ENCODE results near the gene MET. TPM values are rescaled to one million over a fixed set of nuclear protein-coding genes. Genes with fewer than 3 reads are reported as not detected.

Gene MET
- total RNA-seq, 4 donors from 2014 or later: 15.9 to 36.8 (median 28.7) TPM

DNA sequence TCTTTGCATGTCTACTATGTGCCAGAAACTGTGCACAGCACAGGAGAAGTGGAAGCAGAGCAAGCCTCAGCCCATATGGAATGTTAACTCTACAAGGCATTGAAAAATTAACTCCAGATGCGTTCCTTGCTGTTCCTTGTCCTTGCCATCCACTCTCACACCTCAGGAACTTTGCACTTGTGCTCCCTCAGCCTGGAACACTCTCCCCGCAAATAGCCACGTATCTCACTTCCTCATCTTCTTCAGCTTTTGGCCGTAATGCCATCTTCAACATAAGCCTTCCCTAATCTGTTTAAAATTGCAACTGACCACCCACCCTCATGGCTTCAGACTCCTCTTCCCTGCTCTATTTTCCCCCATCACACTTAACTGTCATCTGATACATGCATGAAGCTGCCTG, 107.2 kb downstream of the MET start:
- TF ChIP-seq, protein P1, sequence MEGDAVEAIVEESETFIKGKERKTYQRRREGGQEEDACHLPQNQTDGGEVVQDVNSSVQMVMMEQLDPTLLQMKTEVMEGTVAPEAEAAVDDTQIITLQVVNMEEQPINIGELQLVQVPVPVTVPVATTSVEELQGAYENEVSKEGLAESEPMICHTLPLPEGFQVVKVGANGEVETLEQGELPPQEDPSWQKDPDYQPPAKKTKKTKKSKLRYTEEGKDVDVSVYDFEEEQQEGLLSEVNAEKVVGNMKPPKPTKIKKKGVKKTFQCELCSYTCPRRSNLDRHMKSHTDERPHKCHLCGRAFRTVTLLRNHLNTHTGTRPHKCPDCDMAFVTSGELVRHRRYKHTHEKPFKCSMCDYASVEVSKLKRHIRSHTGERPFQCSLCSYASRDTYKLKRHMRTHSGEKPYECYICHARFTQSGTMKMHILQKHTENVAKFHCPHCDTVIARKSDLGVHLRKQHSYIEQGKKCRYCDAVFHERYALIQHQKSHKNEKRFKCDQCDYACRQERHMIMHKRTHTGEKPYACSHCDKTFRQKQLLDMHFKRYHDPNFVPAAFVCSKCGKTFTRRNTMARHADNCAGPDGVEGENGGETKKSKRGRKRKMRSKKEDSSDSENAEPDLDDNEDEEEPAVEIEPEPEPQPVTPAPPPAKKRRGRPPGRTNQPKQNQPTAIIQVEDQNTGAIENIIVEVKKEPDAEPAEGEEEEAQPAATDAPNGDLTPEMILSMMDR (IDR thresholded peaks at IDR 0.05 in 4 of 5, conservative IDR thresholded peaks at IDR 0.05 in 1 of 5): no peak
- peaks cover 0 to 24% of the 10 kb centered on the region in 2 donors for H3K36me3 ChIP-seq
- intact Hi-C loops (cut with DNase I; ENCODE audit: low total_unique reads): no loop called here
- peaks cover 49 to 56% of the 10 kb centered on the region in 2 donors for H3K4me1 ChIP-seq
- H3K9me3 ChIP-seq: no peaks in the 10 kb centered on the region
- H3K4me3 ChIP-seq: no peak overlapping the region
- in situ Hi-C loops (cut with MboI; ENCODE audit: low sequenced_read_pairs in 4 of 4): no loop called here
- ATAC-seq (no peak), DNase-seq (no peak)
- no peaks in the 10 kb centered on the region for H3K27me3 ChIP-seq
- peak overlapping the region in 2 of 4 donors; percentile 41 to 48 for H3K27ac ChIP-seq

DNA sequence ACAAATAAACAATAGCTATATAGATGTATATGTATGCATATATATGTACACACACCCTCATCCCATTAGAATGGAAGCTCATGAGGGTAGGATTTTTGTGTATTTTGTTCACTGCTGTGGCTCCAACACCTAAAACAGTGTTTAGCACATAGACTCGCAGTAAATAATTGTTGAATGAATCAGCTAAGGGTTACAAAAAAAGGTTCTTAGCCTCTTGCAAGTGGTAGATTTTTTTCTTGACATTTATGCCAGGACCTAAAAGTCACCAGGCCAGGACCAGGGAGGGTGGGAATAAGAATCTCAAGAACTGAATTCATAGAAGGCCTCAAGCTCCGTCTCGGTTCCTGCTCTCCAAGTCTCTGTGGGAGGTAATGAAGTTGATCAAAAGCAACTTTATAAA, 107.9 kb downstream of the MET start:
- Histone ChIP-seq H3K4me1 (peaks cover 49 to 56% of the 10 kb centered on the region in 2 donors), H3K36me3 (peaks cover 0 to 26% of the 10 kb centered on the region in 2 donors), H3K27ac (peak overlapping the region; percentile 32 to 48 (median 38)), H3K27me3 (no peaks in the 10 kb centered on the region), H3K4me3 (no peak overlapping the region), H3K9me3 (no peaks in the 10 kb centered on the region)
- no peak for ATAC-seq
- DNase-seq: no peak
- in situ Hi-C loops (cut with MboI; ENCODE audit: low sequenced_read_pairs in 4 of 4): no loop called here
- intact Hi-C loops (cut with DNase I; ENCODE audit: low total_unique reads): no loop called here
- TF ChIP-seq, protein P1 (IDR thresholded peaks at IDR 0.05 in 4 of 5, conservative IDR thresholded peaks at IDR 0.05 in 1 of 5): no peak
- TF ChIP-seq POLR2A (IDR thresholded peaks at IDR 0.05): no peak

DNA sequence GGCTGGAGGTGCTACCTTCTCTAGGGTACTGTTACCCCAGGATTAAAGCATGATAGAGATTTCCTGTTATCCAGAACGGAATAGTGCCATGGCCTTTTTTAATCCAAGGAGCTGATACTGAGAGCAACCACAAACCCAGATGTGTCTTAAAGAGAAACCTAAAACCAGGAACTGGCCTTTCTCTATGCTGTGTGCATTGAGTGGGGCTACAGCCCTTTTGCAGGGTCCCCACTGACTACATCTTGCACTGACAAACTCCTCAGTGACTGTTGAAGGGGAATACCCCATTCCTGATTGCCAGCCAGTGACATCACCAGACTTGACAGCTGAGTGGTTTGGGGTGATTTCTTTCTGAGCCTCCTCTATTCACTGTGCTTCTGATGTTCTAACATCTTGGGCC, 108.5 kb downstream of the MET start:
- intact Hi-C loops (cut with DNase I; ENCODE audit: low total_unique reads): no loop called here
- TF ChIP-seq POLR2A (IDR thresholded peaks at IDR 0.05): no peak
- TF ChIP-seq, protein P1 (IDR thresholded peaks at IDR 0.05 in 4 of 5, conservative IDR thresholded peaks at IDR 0.05 in 1 of 5): no peak
- Histone ChIP-seq H3K4me3 (no peak overlapping the region), H3K27ac (peak overlapping the region; percentile 32 to 48 (median 38)), H3K4me1 (peaks cover 49 to 56% of the 10 kb centered on the region in 2 donors), H3K9me3 (no peaks in the 10 kb centered on the region), H3K27me3 (no peaks in the 10 kb centered on the region), H3K36me3 (peaks cover 0 to 29% of the 10 kb centered on the region in 2 donors)
- no peak for DNase-seq
- in situ Hi-C loops (cut with MboI; ENCODE audit: low sequenced_read_pairs in 4 of 4): no loop called here
- no peak for ATAC-seq

DNA sequence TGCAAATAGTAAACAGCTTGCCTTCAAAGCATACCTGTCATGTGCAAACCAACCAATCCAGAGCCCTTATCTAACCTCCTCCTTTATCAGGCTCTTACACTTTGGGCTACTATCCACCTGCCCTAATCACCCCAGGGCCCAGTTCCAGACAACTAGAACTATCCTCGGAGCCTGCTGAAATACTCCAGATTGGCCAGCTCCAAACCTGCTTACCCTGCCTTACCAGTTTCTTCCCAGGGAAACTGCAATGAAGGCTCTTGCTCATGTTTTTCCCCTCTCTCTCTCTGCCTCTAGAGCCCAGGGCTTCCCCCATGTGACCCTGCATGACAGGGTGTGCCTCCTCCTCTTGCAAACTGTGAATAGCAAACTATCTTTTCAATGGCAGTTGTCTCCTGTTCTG, 109.0 kb downstream of the MET start:
- peaks cover 0 to 29% of the 10 kb centered on the region in 2 donors for H3K36me3 ChIP-seq
- TF ChIP-seq POLR2A (IDR thresholded peaks at IDR 0.05): no peak
- TF ChIP-seq, protein P1 (IDR thresholded peaks at IDR 0.05 in 4 of 5, conservative IDR thresholded peaks at IDR 0.05 in 1 of 5): no peak
- intact Hi-C loops (cut with DNase I; ENCODE audit: low total_unique reads) (no loop called here), in situ Hi-C loops (cut with MboI; ENCODE audit: low sequenced_read_pairs in 4 of 4) (no loop called here)
- peak overlapping the region; percentile 32 to 48 (median 38) for H3K27ac ChIP-seq
- H3K4me3 ChIP-seq: no peak overlapping the region
- peaks cover 49 to 56% of the 10 kb centered on the region in 2 donors for H3K4me1 ChIP-seq
- DNase-seq (no peak), ATAC-seq (no peak)
- H3K27me3 ChIP-seq: no peaks in the 10 kb centered on the region
- H3K9me3 ChIP-seq: no peaks in the 10 kb centered on the region

DNA sequence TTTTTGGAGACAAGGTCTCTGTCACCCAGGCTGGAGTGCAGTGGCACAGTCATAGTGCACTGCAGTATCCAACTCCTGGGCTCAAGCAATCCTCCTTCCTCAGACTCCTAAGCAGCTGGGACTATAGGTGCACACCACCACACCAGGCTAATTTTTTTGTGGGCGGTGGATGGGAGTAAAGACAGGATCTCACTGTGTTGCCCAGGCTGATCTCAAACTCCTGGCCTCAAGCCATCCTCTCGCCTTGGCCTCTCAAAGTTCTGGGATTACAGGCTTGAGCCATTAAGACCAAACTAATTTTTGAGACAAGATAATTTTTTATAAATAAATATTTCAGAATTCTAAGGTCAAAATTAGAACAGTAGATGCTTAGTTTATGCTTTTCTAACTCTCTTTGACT, 109.6 kb downstream of the MET start:
- peaks cover 0 to 29% of the 10 kb centered on the region in 2 donors for H3K36me3 ChIP-seq
- no peak for DNase-seq
- peaks cover 49 to 56% of the 10 kb centered on the region in 2 donors for H3K4me1 ChIP-seq
- in situ Hi-C loops (cut with MboI; ENCODE audit: low sequenced_read_pairs in 4 of 4): no loop called here
- ATAC-seq: no peak
- H3K27me3 ChIP-seq: no peaks in the 10 kb centered on the region
- peak overlapping the region in 3 of 4 donors; percentile 1 to 48 (median 41) for H3K27ac ChIP-seq
- H3K9me3 ChIP-seq: no peaks in the 10 kb centered on the region
- intact Hi-C loops (cut with DNase I; ENCODE audit: low total_unique reads): no loop called here
- no peak for TF ChIP-seq POLR2A (IDR thresholded peaks at IDR 0.05)
- TF ChIP-seq, protein P1 (IDR thresholded peaks at IDR 0.05 in 4 of 5, conservative IDR thresholded peaks at IDR 0.05 in 1 of 5): no peak
- no peak overlapping the region for H3K4me3 ChIP-seq

Measured in gastrocnemius medialis (tissue), 4 donors.